Stomach smooth muscle (tissue), 2 donors: ENCODE results near the gene TTC3.

ENCODE experiments used
- H3K27ac ChIP-seq: one replicate; pipeline ENCODE4 v1.7.0; 2013; ENCODE audit warnings: mild to moderate bottlenecking, low read length, inconsistent platforms
- H3K27me3 ChIP-seq, 2 donors: one replicate each; pipeline ENCODE4 v1.7.0; 2013; ENCODE audit warnings: low read length in 2 of 2; ENCODE audit not compliant: insufficient read depth in 2 of 2, control insufficient read depth in 1 of 2
- H3K36me3 ChIP-seq, 2 donors: one replicate each; pipeline ENCODE4 v1.7.0; 2013; ENCODE audit warnings: low read length in 2 of 2; ENCODE audit not compliant: control insufficient read depth in 2 of 2, insufficient read depth in 2 of 2
- H3K4me1 ChIP-seq: one replicate; pipeline ENCODE4 v1.7.0; 2013; ENCODE audit warnings: low read length; ENCODE audit not compliant: control insufficient read depth, insufficient read depth
- H3K4me3 ChIP-seq, 2 donors: one replicate each; pipeline ENCODE4 v1.7.0; 2013; ENCODE audit warnings: low read length in 2 of 2
- H3K9ac ChIP-seq, 2 donors: one replicate each; pipeline ENCODE4 v1.7.0; 2013; ENCODE audit warnings: low read length in 2 of 2, mild to moderate bottlenecking in 1 of 2
- H3K9me3 ChIP-seq, 2 donors: one replicate each; pipeline ENCODE4 v1.7.0; 2013; ENCODE audit warnings: low read length in 2 of 2; ENCODE audit not compliant: control insufficient read depth in 2 of 2
- donor health status: healthy.
- donor health status: Pancreatic carcinoma.

The TTC3 gene

GRCh38 chr21:37059181-37059580 is 13.9 kb upstream of the TTC3 start:
- no peak overlapping the region for H3K4me3 ChIP-seq
- H3K9me3 ChIP-seq, result no peaks in the 10 kb centered on the region
- no peaks in the 10 kb centered on the region for H3K27me3 ChIP-seq
- H3K4me1 ChIP-seq, result peaks cover 3% of the 10 kb centered on the region
- H3K9ac ChIP-seq, result no peak overlapping the region
- H3K36me3 ChIP-seq, result no peaks in the 10 kb centered on the region
- H3K27ac ChIP-seq, result no peak overlapping the region

GRCh38 chr21:37060296-37060695 is 12.8 kb upstream of the TTC3 start:
- H3K9me3 ChIP-seq, result no peaks in the 10 kb centered on the region
- H3K4me1 ChIP-seq, result peaks cover 3% of the 10 kb centered on the region
- no peak overlapping the region for H3K9ac ChIP-seq
- no peaks in the 10 kb centered on the region for H3K27me3 ChIP-seq
- no peak overlapping the region for H3K4me3 ChIP-seq
- H3K36me3 ChIP-seq, result peaks cover 0 to 3% of the 10 kb centered on the region in 2 donors
- no peak overlapping the region for H3K27ac ChIP-seq

DNA sequence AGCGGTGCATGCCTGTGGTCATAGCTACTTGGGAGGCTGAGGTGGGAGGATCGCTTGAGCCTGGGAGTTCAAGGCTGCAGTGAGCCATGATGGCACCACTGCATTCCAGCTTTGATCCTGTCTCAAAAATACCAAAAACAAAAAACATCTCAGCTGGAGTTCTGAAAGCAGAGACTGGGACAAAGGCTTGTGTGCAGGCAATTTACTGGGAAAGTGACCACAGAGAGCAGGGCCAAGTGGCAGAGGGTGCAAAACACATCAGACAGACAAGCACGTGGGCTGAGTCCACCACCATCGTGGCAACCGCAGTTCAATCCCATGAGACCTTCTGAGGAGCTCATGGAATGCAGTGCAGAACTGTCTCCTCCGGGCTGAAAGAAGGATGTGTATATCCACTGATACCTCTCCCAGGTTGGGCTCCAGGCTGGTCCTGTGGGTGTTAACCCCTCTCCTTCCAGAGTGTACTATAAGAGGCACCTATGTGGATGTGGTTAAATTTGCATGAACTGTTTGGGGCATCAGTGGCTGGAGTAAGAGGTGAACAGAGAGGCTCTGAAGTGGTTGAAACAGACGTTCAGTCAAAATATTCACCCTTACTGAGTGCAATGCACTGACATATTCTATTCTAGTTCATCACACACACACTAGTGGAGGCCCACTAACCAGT is 11.0 kb upstream of the TTC3 start:
- Histone ChIP-seq H3K9ac (no peak overlapping the region), H3K4me3 (no peak overlapping the region), H3K4me1 (peaks cover 3% of the 10 kb centered on the region), H3K27me3 (no peaks in the 10 kb centered on the region), H3K27ac (no peak overlapping the region), H3K36me3 (peaks cover 0 to 5% of the 10 kb centered on the region in 2 donors), H3K9me3 (no peaks in the 10 kb centered on the region)

GRCh38 chr21:37062593-37062935 is 10.5 kb upstream of the TTC3 start:
- Histone ChIP-seq H3K27ac (no peak overlapping the region), H3K27me3 (no peaks in the 10 kb centered on the region)

DNA sequence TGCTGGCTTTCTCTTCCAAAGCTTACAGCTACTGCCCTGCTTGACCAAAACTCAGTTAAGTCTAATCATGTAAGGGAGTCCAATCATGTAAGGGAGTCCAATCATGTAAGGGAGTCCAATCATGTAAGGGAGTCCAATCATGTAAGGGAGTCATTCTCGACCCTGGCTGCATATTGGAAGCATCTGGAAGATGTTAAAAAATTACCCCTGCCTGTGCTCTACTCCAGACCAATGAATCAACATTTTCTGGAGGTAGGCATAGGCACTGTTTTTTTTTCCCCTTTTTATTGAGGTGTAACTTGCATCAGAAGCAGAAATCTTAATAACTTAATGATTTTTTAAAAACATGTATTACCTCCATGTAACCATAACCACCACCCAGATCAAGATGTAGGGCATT is 9.6 kb upstream of the TTC3 start:
- Histone ChIP-seq H3K9ac (no peak overlapping the region), H3K36me3 (peaks cover under 1 to 7% of the 10 kb centered on the region in 2 donors), H3K9me3 (no peaks in the 10 kb centered on the region), H3K27me3 (no peaks in the 10 kb centered on the region), H3K27ac (no peak overlapping the region), H3K4me3 (no peak overlapping the region), H3K4me1 (peaks cover 3% of the 10 kb centered on the region)

More at GRCh38 chr21:37062593-37062935, 10.5 kb upstream of the TTC3 start:
- Histone ChIP-seq H3K36me3 (peaks cover 0 to 7% of the 10 kb centered on the region in 2 donors), H3K9ac (no peak overlapping the region), H3K9me3 (no peaks in the 10 kb centered on the region), H3K4me3 (no peak overlapping the region), H3K4me1 (peaks cover 3% of the 10 kb centered on the region)

GRCh38 chr21:37064841-37065240 is 8.2 kb upstream of the TTC3 start:
- Histone ChIP-seq H3K27me3 (no peaks in the 10 kb centered on the region), H3K27ac (no peak overlapping the region), H3K9ac (no peak overlapping the region), H3K4me3 (no peak overlapping the region), H3K36me3 (peaks cover 7% of the 10 kb centered on the region in 2 donors), H3K4me1 (peaks cover 3% of the 10 kb centered on the region), H3K9me3 (no peaks in the 10 kb centered on the region)

- no peak overlapping the region for H3K9ac ChIP-seq
- H3K27ac ChIP-seq, result no peak overlapping the region
- H3K4me1 ChIP-seq, result no peaks in the 10 kb centered on the region
- H3K36me3 ChIP-seq, result peaks cover 7% of the 10 kb centered on the region in 2 donors
- H3K27me3 ChIP-seq, result no peaks in the 10 kb centered on the region
- no peaks in the 10 kb centered on the region for H3K9me3 ChIP-seq
- H3K4me3 ChIP-seq, result no peak overlapping the region
Measured at GRCh38 chr21:37065561-37066177, 7.4 kb upstream of the TTC3 start.

DNA sequence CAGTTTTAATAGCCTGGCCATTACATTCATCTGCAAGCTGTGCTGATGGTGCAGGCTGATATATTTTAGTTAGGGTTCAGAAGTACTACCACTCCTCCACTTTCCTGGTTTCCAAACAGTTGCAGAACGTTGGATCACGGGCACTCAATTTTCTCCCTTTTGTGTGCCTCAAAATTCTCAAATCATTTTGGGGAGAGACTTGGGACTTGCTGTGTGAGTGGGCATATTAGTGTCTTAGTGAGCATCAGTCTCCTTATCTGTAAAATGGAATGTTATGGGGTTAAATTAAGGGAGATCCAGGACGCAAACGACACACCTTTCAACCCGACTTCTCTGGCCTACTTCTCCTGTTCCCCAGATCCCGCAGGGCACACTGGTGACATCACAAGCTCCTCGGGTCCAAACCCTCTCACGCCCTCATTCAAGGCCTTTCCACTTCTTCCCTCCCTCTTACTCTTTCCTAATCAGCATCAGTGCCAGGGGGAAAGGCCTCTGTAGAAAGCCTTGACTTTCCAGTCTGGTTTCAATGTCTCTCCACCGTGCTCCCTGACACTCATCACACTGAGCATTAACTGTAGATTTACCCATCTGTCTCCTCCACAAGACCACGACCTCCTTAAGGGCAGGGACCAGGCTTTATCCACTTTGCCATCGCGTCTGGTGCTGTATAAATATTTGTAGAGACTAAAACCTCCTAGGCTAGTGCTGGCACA is 1.3 kb upstream of the TTC3 start:
- H3K4me3 ChIP-seq, result peak overlapping the region; percentile 68 to 83
- peak overlapping the region; percentile 100 for H3K27ac ChIP-seq
- H3K27me3 ChIP-seq, result no peaks in the 10 kb centered on the region
- peak overlapping the region; percentile 84 to 100 for H3K9ac ChIP-seq
- peaks cover 4 to 7% of the 10 kb centered on the region in 2 donors for H3K36me3 ChIP-seq
- peaks cover 10% of the 10 kb centered on the region for H3K4me1 ChIP-seq
- no peaks in the 10 kb centered on the region for H3K9me3 ChIP-seq

DNA sequence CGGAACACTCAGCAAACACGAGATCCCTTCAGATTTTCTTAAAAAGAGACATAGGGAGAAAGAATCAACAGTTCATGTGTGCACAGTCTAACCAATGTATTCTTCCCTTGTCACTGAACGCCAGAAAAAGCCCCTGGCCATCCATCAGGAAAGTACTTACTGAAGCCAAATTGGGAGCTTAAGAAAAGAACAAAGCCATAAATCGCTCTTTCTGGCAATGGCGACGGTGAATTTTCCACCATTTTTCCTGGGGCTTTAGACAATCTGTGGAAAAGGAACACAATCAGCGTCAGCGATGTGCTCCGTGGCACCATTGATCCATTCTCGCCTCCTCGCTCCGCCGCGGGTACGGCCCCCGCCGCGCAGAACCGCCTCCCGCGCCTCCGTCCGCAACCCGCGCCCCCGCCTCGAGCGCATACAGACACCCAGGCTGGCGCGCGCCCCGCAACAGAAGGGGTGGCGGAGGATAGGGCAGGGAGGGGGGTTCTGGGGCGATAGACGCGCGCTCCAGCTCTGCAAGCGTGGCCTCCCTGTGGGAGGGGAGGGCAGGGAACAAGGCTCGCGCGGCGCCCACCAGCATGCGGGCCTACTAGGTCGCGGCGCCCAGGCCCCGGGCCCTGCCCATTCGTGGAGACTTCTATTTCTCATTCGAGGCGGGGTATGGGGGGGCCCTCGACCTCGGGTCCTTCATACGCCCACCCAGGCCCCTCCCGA is 623 bp upstream of the TTC3 start:
- no peaks in the 10 kb centered on the region for H3K27me3 ChIP-seq

GRCh38 chr21:37073417-37074196 is 553 bp downstream of the TTC3 start:
- Histone ChIP-seq H3K9me3 (no peaks in the 10 kb centered on the region), H3K4me3 (peak overlapping the region; percentile 94 to 99), H3K27ac (peak overlapping the region; percentile 80), H3K9ac (peak overlapping the region; percentile 74 to 84), H3K4me1 (peaks cover 10% of the 10 kb centered on the region), H3K27me3 (no peaks in the 10 kb centered on the region), H3K36me3 (peaks cover 0 to 4% of the 10 kb centered on the region in 2 donors)

More for the DNA sequence above, 623 bp upstream of the TTC3 start:
- H3K9me3 ChIP-seq, result no peaks in the 10 kb centered on the region
- peak overlapping the region; percentile 100 for H3K27ac ChIP-seq
- peak overlapping the region; percentile 84 to 100 for H3K9ac ChIP-seq
- peaks cover 10% of the 10 kb centered on the region for H3K4me1 ChIP-seq
- H3K4me3 ChIP-seq, result peak overlapping the region; percentile 68 to 83
- peaks cover 0 to 7% of the 10 kb centered on the region in 2 donors for H3K36me3 ChIP-seq
